Naive thymus-derived CD4-positive, alpha-beta T cell (primary cell): ENCODE results near the gene ATN1. TPM values are rescaled to one million over a fixed set of nuclear protein-coding genes. Genes with fewer than 3 reads are reported as not detected.

ENCODE experiments used
- ATAC-seq: fragments of 150-1000 bp; cut with Tn5 transposase; 2 replicates; pipeline ENCODE4 v1.10.0; 2021; ENCODE audit warnings: mild to moderate bottlenecking, moderate library complexity
- CTCF ChIA-PET: fragments of 350-600 bp; sonication (Branson Sonifier 250); formaldehyde crosslinking; loops from one replicate; lab custom pipeline; 2021; ENCODE audit warnings: antibody characterized with exemption; lab: Charles Lee
- POLR2A ChIA-PET: fragments of 350-600 bp; sonication (Branson Sonifier 250); formaldehyde crosslinking; loops from one replicate; lab custom pipeline; 2021; ENCODE audit warnings: antibody characterized with exemption, inconsistent platforms; lab: Charles Lee
- DNase-seq, 9 donors: peaks; one replicate each; pipeline versions ENCODE4 v3.0.0 to v3.0.0-alpha.2; 2020 to 2022; ENCODE audit warnings: mixed read lengths in 1 of 9
- H3K27ac ChIP-seq: one replicate; pipeline ENCODE4 v1.7.0; 2013; ENCODE audit warnings: mild to moderate bottlenecking, low read depth, low read length, moderate library complexity
- H3K27me3 ChIP-seq, 2 donors: one replicate each; pipeline ENCODE4 v1.7.0; 2013; ENCODE audit warnings: low read length in 2 of 2, mild to moderate bottlenecking in 2 of 2, moderate library complexity in 2 of 2; ENCODE audit not compliant: control insufficient read depth in 2 of 2, insufficient read depth in 2 of 2
- H3K36me3 ChIP-seq, 3 experiments: 1 replicate in 2 of 3; 2 replicates in 1 of 3; pipeline ENCODE4 v1.7.0; 2013; ENCODE audit warnings: low read length in 3 of 3, mild to moderate bottlenecking in 3 of 3, moderate library complexity in 1 of 3; ENCODE audit not compliant: insufficient read depth in 3 of 3, control insufficient read depth in 2 of 3
- H3K4me1 ChIP-seq, 2 donors: one replicate each; pipeline ENCODE4 v1.7.0; 2013; ENCODE audit warnings: low read length in 2 of 2, mild to moderate bottlenecking in 2 of 2, moderate library complexity in 1 of 2; ENCODE audit not compliant: control insufficient read depth in 2 of 2, insufficient read depth in 2 of 2
- H3K4me3 ChIP-seq: 2 replicates; pipeline ENCODE4 v1.7.0; 2013; ENCODE audit warnings: mild to moderate bottlenecking, low read length
- H3K9me3 ChIP-seq, 3 experiments: 1 replicate in 2 of 3; 2 replicates in 1 of 3; pipeline ENCODE4 v1.7.0; 2013; ENCODE audit warnings: low read length in 3 of 3; ENCODE audit not compliant: control insufficient read depth in 2 of 3
- H3K27ac Mint-ChIP-seq, 9 donors: one replicate each; pipeline ENCODE4 v1.8.0; 2020 to 2022; ENCODE audit warnings: mixed read lengths in 9 of 9, mild to moderate bottlenecking in 8 of 9, moderate library complexity in 5 of 9, inconsistent platforms in 2 of 9
- H3K27me3 Mint-ChIP-seq, 5 donors: one replicate each; pipeline ENCODE4 v1.8.0; 2021 to 2022; ENCODE audit warnings: mixed read lengths in 5 of 5, mild to moderate bottlenecking in 1 of 5
- H3K36me3 Mint-ChIP-seq, 5 donors: one replicate each; pipeline ENCODE4 v1.8.0; 2020 to 2022; ENCODE audit warnings: mixed read lengths in 5 of 5, mild to moderate bottlenecking in 3 of 5, inconsistent platforms in 1 of 5
- H3K4me1 Mint-ChIP-seq, 7 donors: one replicate each; pipeline ENCODE4 v1.8.0; 2020 to 2022; ENCODE audit warnings: mixed read lengths in 7 of 7, mild to moderate bottlenecking in 3 of 7, inconsistent platforms in 1 of 7
- H3K4me3 Mint-ChIP-seq, 10 donors: one replicate each; pipeline ENCODE4 v1.8.0; 2020 to 2022; ENCODE audit warnings: mild to moderate bottlenecking in 10 of 10, mixed read lengths in 10 of 10, moderate library complexity in 6 of 10, inconsistent platforms in 2 of 10
- H3K9me3 Mint-ChIP-seq, 11 donors: one replicate each; pipeline ENCODE4 v1.8.0; 2020 to 2022; ENCODE audit warnings: mixed read lengths in 11 of 11, mild to moderate bottlenecking in 4 of 11, inconsistent platforms in 1 of 11, moderate library complexity in 1 of 11
- intact Hi-C, 2 donors: fragments of 100-400 bp; cut with micrococcal nuclease; formaldehyde crosslinking; loops; one replicate each; pipeline ENCODE4 v1.15.1; 2023
- polyA plus RNA-seq, 2 donors: library from polyadenylated mRNA; unstranded; fragments of 300-500 nt; fragmentation: Illumina TruSeq; gene quantifications; one replicate each; pipeline ENCODE4 v1.2.3, GENCODE V29; 2021
- total RNA-seq, 6 experiments: library from RNA in 5 of 6; stranded (reverse) in 5 of 6; gene quantifications; 1 replicate in 5 of 6; 2 replicates in 1 of 6; pipeline ENCODE4 v1.2.3 and lab custom pipeline; 2021 to 2026

The ATN1 gene
- total and polyA plus RNA-seq, 7 experiments from 2014 or later: 0.95 to 42.2 (median 32.9) TPM

GRCh38 chr12:6963016-6963731 lies 35.4 kb downstream of the ATN1 start:
- peaks cover 36 to 60% (median 58%) of the 10 kb centered on the region in 7 donors for H3K4me1 Mint-ChIP-seq
- H3K4me3 Mint-ChIP-seq: no peak overlapping the region
- H3K27ac ChIP-seq: peak overlapping the region; percentile 95
- intact Hi-C loops: no loop called here
- peaks cover 14 to 30% (median 22%) of the 10 kb centered on the region in 5 donors for H3K36me3 Mint-ChIP-seq
- no peaks in the 10 kb centered on the region for H3K9me3 Mint-ChIP-seq
- ChIA-PET POLR2A (interaction anchor here (0.7 to 13.5 kb wide), 10 partner anchors 7 to 145 kb away, joined by 3 to 1270 read pairs (median 4); partner anchors contain the start of genes ATN1, C12orf57, PTPN6 and RNU7-1), CTCF (interaction anchor here (0.5 to 11.1 kb wide), 6 partner anchors 15 to 348 kb away, joined by 4 to 460 read pairs (median 13); partner anchors contain the start of genes C12orf57, C1RL, PTPN6 and RNU7-1)
- H3K27me3 ChIP-seq: no peaks in the 10 kb centered on the region
- H3K4me3 ChIP-seq: no peak overlapping the region
- H3K27ac Mint-ChIP-seq: peak overlapping the region in 6 of 9 donors; percentile 22 to 100 (median 48)
- no peaks in the 10 kb centered on the region for H3K9me3 ChIP-seq
- ATAC-seq (no peak), DNase-seq (no peak)
- H3K27me3 Mint-ChIP-seq: no peaks in the 10 kb centered on the region
- peaks cover 53 to 60% of the 10 kb centered on the region in 2 donors for H3K4me1 ChIP-seq
- H3K36me3 ChIP-seq: peaks cover 15 to 45% (median 20%) of the 10 kb centered on the region in 3 experiments

- peaks cover 33 to 60% (median 58%) of the 10 kb centered on the region in 7 donors for H3K4me1 Mint-ChIP-seq
- H3K4me3 ChIP-seq: no peak overlapping the region
- DNase-seq (no peak), ATAC-seq (no peak)
- H3K4me1 ChIP-seq: peaks cover 46 to 60% of the 10 kb centered on the region in 2 donors
- H3K27ac Mint-ChIP-seq: peak overlapping the region; percentile 75 to 95 (median 87)
- intact Hi-C loops: no loop called here
- no peaks in the 10 kb centered on the region for H3K27me3 ChIP-seq
- no peaks in the 10 kb centered on the region for H3K9me3 ChIP-seq
- peak overlapping the region in 2 of 10 donors; percentile 7 to 21 for H3K4me3 Mint-ChIP-seq
- ChIA-PET POLR2A (interaction anchor here (0.7 to 13.5 kb wide), 15 partner anchors 8 to 147 kb away, joined by 3 to 1270 read pairs (median 3); partner anchors contain the start of genes ATN1, C12orf57, ENO2 and LPCAT3), CTCF (interaction anchor here (0.8 to 11.1 kb wide), 14 partner anchors 8 to 171 kb away, joined by 3 to 460 read pairs (median 4); partner anchors contain the start of genes C12orf57, C1RL, LPCAT3 and PTPN6)
- peak overlapping the region; percentile 34 for H3K27ac ChIP-seq
- no peaks in the 10 kb centered on the region for H3K9me3 Mint-ChIP-seq
- no peaks in the 10 kb centered on the region for H3K27me3 Mint-ChIP-seq
- peaks cover 7 to 27% (median 17%) of the 10 kb centered on the region in 5 donors for H3K36me3 Mint-ChIP-seq
- peaks cover 18 to 48% (median 26%) of the 10 kb centered on the region in 3 experiments for H3K36me3 ChIP-seq
Observed at GRCh38 chr12:6963791-6964413, 36.1 kb downstream of the ATN1 start.

DNA sequence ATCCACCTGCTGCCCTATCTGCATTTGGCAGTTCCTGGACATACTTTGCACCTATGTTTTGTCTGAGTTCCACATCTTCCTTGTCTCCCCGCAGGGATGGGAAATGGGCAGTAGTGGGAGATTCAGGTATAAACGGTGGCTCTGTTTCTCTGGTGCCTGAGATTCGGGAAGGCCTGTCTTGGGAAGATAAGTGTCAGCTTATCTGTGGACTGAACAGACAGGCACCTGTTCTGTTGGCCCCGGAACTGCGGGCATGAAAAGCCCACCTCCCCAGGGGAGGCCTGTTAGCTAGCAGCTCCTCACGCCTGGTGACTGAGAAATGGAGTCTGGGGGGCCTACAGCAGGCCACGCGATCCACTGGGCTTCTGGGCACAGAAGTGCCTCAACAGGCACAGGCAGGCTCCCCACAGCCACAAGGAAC lies 36.9 kb downstream of the ATN1 start:
- no peak for DNase-seq
- Histone ChIP-seq H3K27me3 (no peaks in the 10 kb centered on the region), H3K4me3 (no peak overlapping the region), H3K9me3 (no peaks in the 10 kb centered on the region), H3K27ac (peak overlapping the region; percentile 68), H3K4me1 (peaks cover 46 to 60% of the 10 kb centered on the region in 2 donors), H3K36me3 (peaks cover 18 to 49% (median 26%) of the 10 kb centered on the region in 3 experiments)
- ATAC-seq: no peak
- H3K36me3 Mint-ChIP-seq: peaks cover 4 to 26% (median 20%) of the 10 kb centered on the region in 5 donors
- H3K4me3 Mint-ChIP-seq: peak overlapping the region in 1 of 10 donors; percentile 17
- ChIA-PET CTCF (interaction anchor here (0.6 to 11.1 kb wide), 17 partner anchors 8 to 171 kb away, joined by 3 to 460 read pairs (median 4); partner anchors contain the start of genes C12orf57, C1RL, LPCAT3 and PTPN6), POLR2A (interaction anchor here (0.7 to 13.5 kb wide), 14 partner anchors 9 to 969 kb away, joined by 3 to 1270 read pairs (median 3); partner anchors contain the start of genes C12orf57, ENO2, LPCAT3 and PTPN6)
- H3K27me3 Mint-ChIP-seq: no peaks in the 10 kb centered on the region
- no peaks in the 10 kb centered on the region for H3K9me3 Mint-ChIP-seq
- intact Hi-C loops: loop anchor here (1.0 kb wide), 3 partner anchors 20 to 95 kb away; partner anchors contain the start of gene C12orf57 (in 2 of the 2)
- H3K27ac Mint-ChIP-seq: peak overlapping the region; percentile 75 to 95 (median 87)
- H3K4me1 Mint-ChIP-seq: peaks cover 33 to 59% (median 58%) of the 10 kb centered on the region in 7 donors

DNA sequence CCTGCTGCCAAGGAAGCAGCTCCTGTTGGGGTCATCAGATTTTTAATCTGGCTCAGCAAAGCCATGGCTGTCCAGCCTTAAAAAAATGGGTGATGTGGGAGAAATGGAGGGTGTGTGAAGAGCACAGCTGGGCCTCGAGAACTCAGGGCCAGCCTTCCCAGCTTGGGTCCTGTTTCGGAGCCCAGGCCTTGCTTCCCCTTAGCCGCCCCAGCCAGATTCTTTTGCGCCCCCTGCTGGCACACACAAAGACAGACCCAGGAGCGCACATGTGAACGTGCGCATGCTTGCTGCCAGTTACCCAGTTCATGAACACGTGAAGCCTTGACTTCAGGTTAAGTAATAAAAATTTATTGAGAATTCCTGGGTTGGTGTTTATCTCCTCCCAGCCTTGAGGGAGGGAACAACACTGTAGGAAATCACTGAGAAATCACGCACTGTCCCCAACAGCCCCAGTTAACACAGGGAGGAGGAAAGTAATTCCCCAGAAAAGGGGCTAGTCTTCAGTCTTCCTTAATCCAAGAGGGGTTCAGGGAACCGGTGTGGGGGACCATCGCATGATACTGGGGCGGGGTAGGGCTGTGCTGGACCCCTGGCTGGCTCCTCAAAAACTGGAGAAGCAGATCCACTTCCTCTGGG lies 37.4 kb downstream of the ATN1 start:
- H3K27me3 ChIP-seq: no peaks in the 10 kb centered on the region
- ChIA-PET POLR2A (interaction anchor here (0.6 to 13.5 kb wide), 11 partner anchors 8 to 969 kb away, joined by 3 to 1270 read pairs (median 4); partner anchors contain the start of genes C12orf57, ENO2, PTPN6 and RNU7-1), CTCF (interaction anchor here (0.6 to 11.1 kb wide), 17 partner anchors 8 to 172 kb away, joined by 3 to 460 read pairs (median 4); partner anchors contain the start of genes C12orf57, C1RL, LPCAT3 and PTPN6)
- Mint-ChIP-seq H3K9me3 (no peaks in the 10 kb centered on the region), H3K4me1 (peaks cover 33 to 59% (median 56%) of the 10 kb centered on the region in 7 donors), H3K4me3 (peak overlapping the region in 3 of 10 donors; percentile 9 to 23 (median 17)), H3K27ac (peak overlapping the region; percentile 75 to 95 (median 87)), H3K36me3 (peaks cover 4 to 29% (median 20%) of the 10 kb centered on the region in 5 donors), H3K27me3 (no peaks in the 10 kb centered on the region)
- intact Hi-C loops: loop anchor here (1.0 kb wide), 3 partner anchors 21 to 96 kb away; partner anchors contain the start of gene C12orf57 (in 2 of the 2)
- DNase-seq (peak; percentile 77 to 89 (median 85)), ATAC-seq (peak; percentile 69)
- H3K4me3 ChIP-seq: no peak overlapping the region
- H3K27ac ChIP-seq: peak overlapping the region; percentile 68
- no peaks in the 10 kb centered on the region for H3K9me3 ChIP-seq
- H3K36me3 ChIP-seq: peaks cover 18 to 48% (median 26%) of the 10 kb centered on the region in 3 experiments
- peaks cover 45 to 60% of the 10 kb centered on the region in 2 donors for H3K4me1 ChIP-seq

- Histone ChIP-seq H3K4me3 (no peak overlapping the region), H3K4me1 (peaks cover 39 to 54% of the 10 kb centered on the region in 2 donors), H3K36me3 (peaks cover 18 to 45% (median 26%) of the 10 kb centered on the region in 3 experiments), H3K27ac (peak overlapping the region; percentile 68), H3K27me3 (no peaks in the 10 kb centered on the region), H3K9me3 (no peaks in the 10 kb centered on the region)
- DNase-seq (no peak), ATAC-seq (no peak)
- no peaks in the 10 kb centered on the region for H3K9me3 Mint-ChIP-seq
- peaks cover 30 to 56% (median 54%) of the 10 kb centered on the region in 7 donors for H3K4me1 Mint-ChIP-seq
- intact Hi-C loops: loop anchor here (1.0 kb wide), 3 partner anchors 21 to 96 kb away; partner anchors contain the start of gene C12orf57 (in 2 of the 2)
- POLR2A ChIA-PET: interaction anchor here (1.0 to 13.5 kb wide), 6 partner anchors 9 to 93 kb away, joined by 3 to 1270 read pairs (median 4); partner anchors contain the start of genes C12orf57, PTPN6, RNU7-1 and SPSB2
- H3K36me3 Mint-ChIP-seq: peaks cover 5 to 25% (median 20%) of the 10 kb centered on the region in 5 donors
- CTCF ChIA-PET: interaction anchor here (0.8 to 11.1 kb wide), 6 partner anchors 11 to 147 kb away, joined by 3 to 460 read pairs (median 9); partner anchors contain the start of genes C12orf57, PTPN6 and RNU7-1
- H3K4me3 Mint-ChIP-seq: no peak overlapping the region
- no peaks in the 10 kb centered on the region for H3K27me3 Mint-ChIP-seq
- H3K27ac Mint-ChIP-seq: peak overlapping the region in 7 of 9 donors; percentile 75 to 95 (median 87)
Observed at GRCh38 chr12:6965714-6966113, 38.0 kb downstream of the ATN1 start.
